HepG2 (cell line): Measurements from ENCODE around the gene TMEM151A. TPM values are rescaled to one million over a fixed set of nuclear protein-coding genes. Genes with fewer than 3 reads are reported as not detected.

Experiments
- PHB2 ChIP-seq: fragments of 450-650 bp; IDR thresholded peaks from 2 replicates; pipeline ENCODE4 v1.6.1; 2018; ENCODE audit not compliant: partially characterized antibody
- TBX2 ChIP-seq: sonication (generic); formaldehyde crosslinking; IDR thresholded peaks from 2 replicates; pipeline ENCODE4 v1.5.0; 2020; ENCODE audit warnings: missing genetic modification reagents, mild to moderate bottlenecking, borderline replicate concordance
- TEAD3 ChIP-seq: optimal IDR thresholded peaks from 2 replicates; pipeline ENCODE3; 2016; ENCODE audit warnings: borderline replicate concordance
- ZBTB8A ChIP-seq: sonication (generic); formaldehyde crosslinking; IDR thresholded peaks from 2 replicates; pipeline ENCODE4 v1.4.0; 2020; ENCODE audit warnings: mild to moderate bottlenecking, low read depth, missing genetic modification reagents, borderline replicate concordance
- ZFP36L2 ChIP-seq: sonication (generic); formaldehyde crosslinking; IDR thresholded peaks from 2 replicates; pipeline ENCODE4 v1.4.0; 2020; ENCODE audit warnings: missing genetic modification reagents
- ZKSCAN5 ChIP-seq: sonication (generic); formaldehyde crosslinking; IDR thresholded peaks from 2 replicates; pipeline ENCODE4 v1.5.1; 2020; ENCODE audit warnings: mild to moderate bottlenecking, missing genetic modification reagents
- ZNF12 ChIP-seq: sonication (generic); formaldehyde crosslinking; IDR thresholded peaks from 2 replicates; pipeline ENCODE4 v1.5.0; 2020; ENCODE audit warnings: missing genetic modification reagents
- ZNF644 ChIP-seq: IDR thresholded peaks from 2 replicates; pipeline ENCODE4 v1.6.1; 2016; ENCODE audit warnings: low read depth
- polyA plus RNA-seq, 8 experiments: library from polyadenylated mRNA; depleted of rRNA in 3 of 8; stranded (reverse) in 7 of 8; unstranded in 1 of 8; fragments of >200 nt; fragmentation: Illumina TruSeq in 4 of 8; extraction: Trizol in 4 of 8; gene quantifications; 2 replicates each; pipeline versions ENCODE4 v1.2.1 to v1.2.3, GENCODE V29; 2011 to 2016; ENCODE audit warnings: low read depth in 4 of 8, missing spikeins in 1 of 8, mixed read lengths in 1 of 8; ENCODE audit not compliant: insufficient read depth in 1 of 8
- total RNA-seq, 5 experiments: library from RNA; depleted of rRNA; stranded (reverse); fragments of >200 nt; fragmentation: Illumina TruSeq; extraction: Trizol; gene quantifications; 2 replicates each; pipeline ENCODE4 v1.2.3, GENCODE V29; 2016; ENCODE audit warnings: low read depth in 1 of 5
- TF ChIP-seq, protein P1 (sequence below): sonication (generic); formaldehyde crosslinking; IDR thresholded peaks from 2 replicates; pipeline ENCODE4 v1.4.0; 2020; ENCODE audit warnings: missing genetic modification reagents
- TF ChIP-seq, protein P2 (sequence below): sonication (generic); formaldehyde crosslinking; IDR thresholded peaks from 2 replicates; pipeline ENCODE4 v1.4.0; 2020; ENCODE audit warnings: missing genetic modification reagents, borderline replicate concordance
- TF ChIP-seq, protein P3 (sequence below): IDR thresholded peaks from 2 replicates; pipeline ENCODE4 v1.6.1; 2016; ENCODE audit warnings: missing genetic modification reagents, missing compliant biosample characterization
- TF ChIP-seq, protein P4 (sequence below): sonication (generic); formaldehyde crosslinking; IDR thresholded peaks from 2 replicates; pipeline ENCODE4 v1.5.0; 2020; ENCODE audit warnings: missing genetic modification reagents
- TF ChIP-seq, protein P5 (sequence below): sonication (generic); formaldehyde crosslinking; IDR thresholded peaks from 2 replicates; pipeline ENCODE4 v1.4.0; 2020; ENCODE audit warnings: missing genetic modification reagents
- TF ChIP-seq, protein P6 (sequence below): IDR thresholded peaks from 2 replicates; pipeline ENCODE4 v1.6.1; 2018; ENCODE audit warnings: missing genetic modification reagents
- TF ChIP-seq, protein P7 (sequence below): sonication (generic); formaldehyde crosslinking; IDR thresholded peaks from 2 replicates; pipeline ENCODE4 v1.4.0; 2020; ENCODE audit warnings: missing genetic modification reagents
- TF ChIP-seq, protein P8 (sequence below): sonication (generic); formaldehyde crosslinking; IDR thresholded peaks from 2 replicates; pipeline ENCODE4 v1.4.0; 2020; ENCODE audit warnings: missing genetic modification reagents; ENCODE audit errors: not compliant biosample characterization

The TMEM151A gene
- total and polyA plus RNA-seq, 2 of the 13 experiments (the other 11 are each of a cell fraction or from before 2014, with no cell fraction given), result 0.18 to 0.33 TPM

DNA sequence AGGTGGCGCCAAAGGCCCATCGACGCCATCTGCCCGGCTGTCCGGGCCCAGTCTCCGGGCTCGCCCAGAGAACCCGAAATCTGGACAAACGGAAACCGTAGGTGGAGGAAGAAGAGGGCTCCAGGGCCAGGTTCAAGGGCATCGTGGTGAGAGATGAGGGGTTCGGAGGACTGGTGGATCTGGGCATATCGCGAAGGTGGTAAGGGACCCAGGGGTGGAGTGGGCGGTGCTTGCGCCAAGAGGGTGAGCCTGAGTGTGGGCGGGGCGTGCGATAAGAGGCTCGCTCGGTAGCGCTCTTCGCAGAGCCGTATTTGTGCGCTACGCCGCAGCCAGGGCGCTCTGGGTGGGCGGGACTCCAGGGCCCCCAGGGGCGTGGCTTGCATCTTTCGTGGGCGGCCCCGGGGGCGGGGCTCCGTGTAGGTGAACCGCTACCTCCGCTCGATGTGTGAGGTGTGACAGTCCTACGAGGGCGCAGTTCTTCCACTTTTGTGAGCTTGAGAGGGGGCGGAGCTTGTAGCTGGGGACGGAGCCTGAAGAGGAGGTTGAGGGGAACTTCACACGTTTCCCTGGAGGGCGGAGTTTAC, 20.4 kb downstream of the TMEM151A start (continued):
- TF ChIP-seq, protein P1, sequence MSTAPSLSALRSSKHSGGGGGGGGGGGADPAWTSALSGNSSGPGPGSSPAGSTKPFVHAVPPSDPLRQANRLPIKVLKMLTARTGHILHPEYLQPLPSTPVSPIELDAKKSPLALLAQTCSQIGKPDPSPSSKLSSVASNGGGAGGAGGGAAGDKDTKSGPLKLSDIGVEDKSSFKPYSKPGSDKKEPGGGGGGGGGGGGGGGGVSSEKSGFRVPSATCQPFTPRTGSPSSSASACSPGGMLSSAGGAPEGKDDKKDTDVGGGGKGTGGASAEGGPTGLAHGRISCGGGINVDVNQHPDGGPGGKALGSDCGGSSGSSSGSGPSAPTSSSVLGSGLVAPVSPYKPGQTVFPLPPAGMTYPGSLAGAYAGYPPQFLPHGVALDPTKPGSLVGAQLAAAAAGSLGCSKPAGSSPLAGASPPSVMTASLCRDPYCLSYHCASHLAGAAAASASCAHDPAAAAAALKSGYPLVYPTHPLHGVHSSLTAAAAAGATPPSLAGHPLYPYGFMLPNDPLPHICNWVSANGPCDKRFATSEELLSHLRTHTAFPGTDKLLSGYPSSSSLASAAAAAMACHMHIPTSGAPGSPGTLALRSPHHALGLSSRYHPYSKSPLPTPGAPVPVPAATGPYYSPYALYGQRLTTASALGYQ, result no peak
- TF ChIP-seq, protein P2, sequence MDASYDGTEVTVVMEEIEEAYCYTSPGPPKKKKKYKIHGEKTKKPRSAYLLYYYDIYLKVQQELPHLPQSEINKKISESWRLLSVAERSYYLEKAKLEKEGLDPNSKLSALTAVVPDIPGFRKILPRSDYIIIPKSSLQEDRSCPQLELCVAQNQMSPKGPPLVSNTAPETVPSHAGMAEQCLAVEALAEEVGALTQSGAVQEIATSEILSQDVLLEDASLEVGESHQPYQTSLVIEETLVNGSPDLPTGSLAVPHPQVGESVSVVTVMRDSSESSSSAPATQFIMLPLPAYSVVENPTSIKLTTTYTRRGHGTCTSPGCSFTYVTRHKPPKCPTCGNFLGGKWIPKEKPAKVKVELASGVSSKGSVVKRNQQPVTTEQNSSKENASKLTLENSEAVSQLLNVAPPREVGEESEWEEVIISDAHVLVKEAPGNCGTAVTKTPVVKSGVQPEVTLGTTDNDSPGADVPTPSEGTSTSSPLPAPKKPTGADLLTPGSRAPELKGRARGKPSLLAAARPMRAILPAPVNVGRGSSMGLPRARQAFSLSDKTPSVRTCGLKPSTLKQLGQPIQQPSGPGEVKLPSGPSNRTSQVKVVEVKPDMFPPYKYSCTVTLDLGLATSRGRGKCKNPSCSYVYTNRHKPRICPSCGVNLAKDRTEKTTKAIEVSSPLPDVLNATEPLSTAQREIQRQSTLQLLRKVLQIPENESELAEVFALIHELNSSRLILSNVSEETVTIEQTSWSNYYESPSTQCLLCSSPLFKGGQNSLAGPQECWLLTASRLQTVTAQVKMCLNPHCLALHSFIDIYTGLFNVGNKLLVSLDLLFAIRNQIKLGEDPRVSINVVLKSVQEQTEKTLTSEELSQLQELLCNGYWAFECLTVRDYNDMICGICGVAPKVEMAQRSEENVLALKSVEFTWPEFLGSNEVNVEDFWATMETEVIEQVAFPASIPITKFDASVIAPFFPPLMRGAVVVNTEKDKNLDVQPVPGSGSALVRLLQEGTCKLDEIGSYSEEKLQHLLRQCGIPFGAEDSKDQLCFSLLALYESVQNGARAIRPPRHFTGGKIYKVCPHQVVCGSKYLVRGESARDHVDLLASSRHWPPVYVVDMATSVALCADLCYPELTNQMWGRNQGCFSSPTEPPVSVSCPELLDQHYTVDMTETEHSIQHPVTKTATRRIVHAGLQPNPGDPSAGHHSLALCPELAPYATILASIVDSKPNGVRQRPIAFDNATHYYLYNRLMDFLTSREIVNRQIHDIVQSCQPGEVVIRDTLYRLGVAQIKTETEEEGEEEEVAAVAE (CRISPR knock-in tag), result no peak
- no peak for TF ChIP-seq ZKSCAN5 (CRISPR knock-in tag)
- peak; percentile 79 for TF ChIP-seq TBX2 (CRISPR knock-in tag)
- peak; percentile 13; the same call in 1 of the 2 replicates for TF ChIP-seq ZFP36L2
- TF ChIP-seq, protein P3, sequence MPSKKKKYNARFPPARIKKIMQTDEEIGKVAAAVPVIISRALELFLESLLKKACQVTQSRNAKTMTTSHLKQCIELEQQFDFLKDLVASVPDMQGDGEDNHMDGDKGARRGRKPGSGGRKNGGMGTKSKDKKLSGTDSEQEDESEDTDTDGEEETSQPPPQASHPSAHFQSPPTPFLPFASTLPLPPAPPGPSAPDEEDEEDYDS (CRISPR knock-in tag), result peak; percentile 80
- peak; percentile 89; the same call in 1 of the 2 replicates for TF ChIP-seq ZBTB8A (CRISPR knock-in tag)
- no peak for TF ChIP-seq ZNF644 (CRISPR knock-in tag)
- TF ChIP-seq, protein P4, sequence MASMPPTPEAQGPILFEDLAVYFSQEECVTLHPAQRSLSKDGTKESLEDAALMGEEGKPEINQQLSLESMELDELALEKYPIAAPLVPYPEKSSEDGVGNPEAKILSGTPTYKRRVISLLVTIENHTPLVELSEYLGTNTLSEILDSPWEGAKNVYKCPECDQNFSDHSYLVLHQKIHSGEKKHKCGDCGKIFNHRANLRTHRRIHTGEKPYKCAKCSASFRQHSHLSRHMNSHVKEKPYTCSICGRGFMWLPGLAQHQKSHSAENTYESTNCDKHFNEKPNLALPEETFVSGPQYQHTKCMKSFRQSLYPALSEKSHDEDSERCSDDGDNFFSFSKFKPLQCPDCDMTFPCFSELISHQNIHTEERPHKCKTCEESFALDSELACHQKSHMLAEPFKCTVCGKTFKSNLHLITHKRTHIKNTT (CRISPR knock-in tag), result no peak
- TF ChIP-seq, protein P5, sequence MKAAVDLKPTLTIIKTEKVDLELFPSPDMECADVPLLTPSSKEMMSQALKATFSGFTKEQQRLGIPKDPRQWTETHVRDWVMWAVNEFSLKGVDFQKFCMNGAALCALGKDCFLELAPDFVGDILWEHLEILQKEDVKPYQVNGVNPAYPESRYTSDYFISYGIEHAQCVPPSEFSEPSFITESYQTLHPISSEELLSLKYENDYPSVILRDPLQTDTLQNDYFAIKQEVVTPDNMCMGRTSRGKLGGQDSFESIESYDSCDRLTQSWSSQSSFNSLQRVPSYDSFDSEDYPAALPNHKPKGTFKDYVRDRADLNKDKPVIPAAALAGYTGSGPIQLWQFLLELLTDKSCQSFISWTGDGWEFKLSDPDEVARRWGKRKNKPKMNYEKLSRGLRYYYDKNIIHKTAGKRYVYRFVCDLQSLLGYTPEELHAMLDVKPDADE (CRISPR knock-in tag), result no peak
- TF ChIP-seq PHB2, result no peak
- TF ChIP-seq ZNF12 (CRISPR knock-in tag), result peak; percentile 29; the same call in 1 of the 2 replicates
- TF ChIP-seq TEAD3 (CRISPR knock-in tag), result no peak
- TF ChIP-seq, protein P6, sequence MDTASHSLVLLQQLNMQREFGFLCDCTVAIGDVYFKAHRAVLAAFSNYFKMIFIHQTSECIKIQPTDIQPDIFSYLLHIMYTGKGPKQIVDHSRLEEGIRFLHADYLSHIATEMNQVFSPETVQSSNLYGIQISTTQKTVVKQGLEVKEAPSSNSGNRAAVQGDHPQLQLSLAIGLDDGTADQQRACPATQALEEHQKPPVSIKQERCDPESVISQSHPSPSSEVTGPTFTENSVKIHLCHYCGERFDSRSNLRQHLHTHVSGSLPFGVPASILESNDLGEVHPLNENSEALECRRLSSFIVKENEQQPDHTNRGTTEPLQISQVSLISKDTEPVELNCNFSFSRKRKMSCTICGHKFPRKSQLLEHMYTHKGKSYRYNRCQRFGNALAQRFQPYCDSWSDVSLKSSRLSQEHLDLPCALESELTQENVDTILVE, result no peak; the same call in 1 of the 2 replicates
- TF ChIP-seq, protein P7, sequence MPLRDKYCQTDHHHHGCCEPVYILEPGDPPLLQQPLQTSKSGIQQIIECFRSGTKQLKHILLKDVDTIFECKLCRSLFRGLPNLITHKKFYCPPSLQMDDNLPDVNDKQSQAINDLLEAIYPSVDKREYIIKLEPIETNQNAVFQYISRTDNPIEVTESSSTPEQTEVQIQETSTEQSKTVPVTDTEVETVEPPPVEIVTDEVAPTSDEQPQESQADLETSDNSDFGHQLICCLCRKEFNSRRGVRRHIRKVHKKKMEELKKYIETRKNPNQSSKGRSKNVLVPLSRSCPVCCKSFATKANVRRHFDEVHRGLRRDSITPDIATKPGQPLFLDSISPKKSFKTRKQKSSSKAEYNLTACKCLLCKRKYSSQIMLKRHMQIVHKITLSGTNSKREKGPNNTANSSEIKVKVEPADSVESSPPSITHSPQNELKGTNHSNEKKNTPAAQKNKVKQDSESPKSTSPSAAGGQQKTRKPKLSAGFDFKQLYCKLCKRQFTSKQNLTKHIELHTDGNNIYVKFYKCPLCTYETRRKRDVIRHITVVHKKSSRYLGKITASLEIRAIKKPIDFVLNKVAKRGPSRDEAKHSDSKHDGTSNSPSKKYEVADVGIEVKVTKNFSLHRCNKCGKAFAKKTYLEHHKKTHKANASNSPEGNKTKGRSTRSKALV, result peak; percentile 66
- TF ChIP-seq, protein P8, sequence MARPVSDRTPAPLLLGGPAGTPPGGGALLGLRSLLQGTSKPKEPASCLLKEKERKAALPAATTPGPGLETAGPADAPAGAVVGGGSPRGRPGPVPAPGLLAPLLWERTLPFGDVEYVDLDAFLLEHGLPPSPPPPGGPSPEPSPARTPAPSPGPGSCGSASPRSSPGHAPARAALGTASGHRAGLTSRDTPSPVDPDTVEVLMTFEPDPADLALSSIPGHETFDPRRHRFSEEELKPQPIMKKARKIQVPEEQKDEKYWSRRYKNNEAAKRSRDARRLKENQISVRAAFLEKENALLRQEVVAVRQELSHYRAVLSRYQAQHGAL (CRISPR knock-in tag), result no peak
